ENCODE data around the gene UNCX. TPM values are rescaled to one million over a fixed set of nuclear protein-coding genes. Genes with fewer than 3 reads are reported as not detected.

Gene UNCX
- total RNA-seq, 2 donors from 2014 or later, result 0.13 TPM; not detected in 1

DNA sequence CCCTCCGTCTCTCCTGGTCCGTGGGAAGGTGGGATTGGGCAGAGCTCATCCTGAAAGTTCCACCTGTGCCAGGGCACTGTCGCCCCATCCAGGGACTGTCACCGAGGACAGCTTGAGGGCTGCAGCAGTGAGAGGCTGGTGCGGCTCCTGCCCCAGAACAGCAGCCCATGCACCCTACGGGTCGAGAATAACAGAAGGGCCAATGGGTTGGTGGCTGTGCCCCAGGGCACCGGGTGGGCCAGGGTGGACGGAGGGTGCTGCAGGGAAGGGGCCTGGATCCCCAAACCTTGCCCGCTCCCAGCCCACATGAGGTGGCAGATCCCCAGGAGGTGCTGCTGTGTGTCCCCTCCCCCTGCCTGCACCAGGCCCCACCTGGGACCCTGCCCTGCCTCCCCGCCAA lies 23.9 kb downstream of the UNCX start:
- TF ChIP-seq, protein P1, sequence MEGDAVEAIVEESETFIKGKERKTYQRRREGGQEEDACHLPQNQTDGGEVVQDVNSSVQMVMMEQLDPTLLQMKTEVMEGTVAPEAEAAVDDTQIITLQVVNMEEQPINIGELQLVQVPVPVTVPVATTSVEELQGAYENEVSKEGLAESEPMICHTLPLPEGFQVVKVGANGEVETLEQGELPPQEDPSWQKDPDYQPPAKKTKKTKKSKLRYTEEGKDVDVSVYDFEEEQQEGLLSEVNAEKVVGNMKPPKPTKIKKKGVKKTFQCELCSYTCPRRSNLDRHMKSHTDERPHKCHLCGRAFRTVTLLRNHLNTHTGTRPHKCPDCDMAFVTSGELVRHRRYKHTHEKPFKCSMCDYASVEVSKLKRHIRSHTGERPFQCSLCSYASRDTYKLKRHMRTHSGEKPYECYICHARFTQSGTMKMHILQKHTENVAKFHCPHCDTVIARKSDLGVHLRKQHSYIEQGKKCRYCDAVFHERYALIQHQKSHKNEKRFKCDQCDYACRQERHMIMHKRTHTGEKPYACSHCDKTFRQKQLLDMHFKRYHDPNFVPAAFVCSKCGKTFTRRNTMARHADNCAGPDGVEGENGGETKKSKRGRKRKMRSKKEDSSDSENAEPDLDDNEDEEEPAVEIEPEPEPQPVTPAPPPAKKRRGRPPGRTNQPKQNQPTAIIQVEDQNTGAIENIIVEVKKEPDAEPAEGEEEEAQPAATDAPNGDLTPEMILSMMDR (conservative IDR thresholded peaks at IDR 0.05), result no peak
- Histone ChIP-seq H3K4me3 (ENCODE audit: low read length) (no peak overlapping the region), H3K9ac (ENCODE audit: extremely low read depth, low read length, poor library complexity, severe bottlenecking) (no peak overlapping the region), H3K27ac (ENCODE audit: low read depth, low read length) (no peak overlapping the region), H3K27me3 (ENCODE audit: control insufficient read depth, insufficient read depth, low read length, poor library complexity, severe bottlenecking) (peaks cover 12% of the 10 kb centered on the region), H3K36me3 (ENCODE audit: control insufficient read depth, insufficient read depth, low read length) (no peaks in the 10 kb centered on the region), H3K4me1 (ENCODE audit: control insufficient read depth, insufficient read depth, low read length) (no peaks in the 10 kb centered on the region), H3K9me3 (ENCODE audit: control insufficient read depth, low read length) (no peaks in the 10 kb centered on the region)
- DNase-seq, result no peak
- no peak overlapping the region for H3K27ac Mint-ChIP-seq
- no peaks in the 10 kb centered on the region for H3K9me3 Mint-ChIP-seq
- H3K36me3 Mint-ChIP-seq (ENCODE audit: low read depth), result no peaks in the 10 kb centered on the region
- H3K27me3 Mint-ChIP-seq (ENCODE audit: insufficient read depth), result peaks cover 13% of the 10 kb centered on the region
- H3K4me1 Mint-ChIP-seq, result no peaks in the 10 kb centered on the region
- H3K4me3 Mint-ChIP-seq, result no peak overlapping the region
- whole genome bisulfite sequencing, 2 experiments (ENCODE audit: insufficient coverage in 1 of 2, insufficient read length in 1 of 2), result 89 to 94% methylated on average over 5 to 11 of the region's 11 CpGs

DNA sequence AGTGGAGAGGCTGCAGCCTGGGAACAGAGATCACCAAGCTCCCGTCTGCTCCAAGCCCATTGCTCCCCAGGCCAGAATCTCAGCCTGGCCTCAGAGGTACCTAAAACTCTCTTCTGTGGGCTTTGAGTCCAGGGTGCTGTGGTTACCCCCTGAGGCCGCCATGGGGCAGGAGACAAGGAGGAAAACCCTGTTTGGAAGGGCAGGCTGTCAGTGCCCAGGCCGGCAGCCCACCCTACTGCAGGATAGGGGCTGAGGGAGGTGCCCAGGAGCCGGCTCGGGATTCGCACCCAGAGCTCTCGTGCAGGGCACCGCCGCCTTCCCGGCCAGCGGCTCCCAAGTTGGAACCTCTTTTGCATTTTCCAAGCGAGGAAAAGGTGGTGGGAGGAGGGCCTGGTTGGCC lies 24.5 kb downstream of the UNCX start:
- Histone ChIP-seq H3K9ac (ENCODE audit: extremely low read depth, low read length, poor library complexity, severe bottlenecking) (no peak overlapping the region), H3K27me3 (ENCODE audit: control insufficient read depth, insufficient read depth, low read length, poor library complexity, severe bottlenecking) (peaks cover 6% of the 10 kb centered on the region), H3K9me3 (ENCODE audit: control insufficient read depth, low read length) (no peaks in the 10 kb centered on the region), H3K4me3 (ENCODE audit: low read length) (no peak overlapping the region), H3K27ac (ENCODE audit: low read depth, low read length) (no peak overlapping the region), H3K4me1 (ENCODE audit: control insufficient read depth, insufficient read depth, low read length) (no peaks in the 10 kb centered on the region), H3K36me3 (ENCODE audit: control insufficient read depth, insufficient read depth, low read length) (no peaks in the 10 kb centered on the region)
- no peak overlapping the region for H3K4me3 Mint-ChIP-seq
- no peak for DNase-seq
- peaks cover 11% of the 10 kb centered on the region for H3K27me3 Mint-ChIP-seq (ENCODE audit: insufficient read depth)
- TF ChIP-seq, protein P1 (conservative IDR thresholded peaks at IDR 0.05), result no peak
- WGBS, 2 experiments (ENCODE audit: insufficient coverage in 1 of 2, insufficient read length in 1 of 2), result 70 to 81% methylated on average over 5 to 12 of the region's 12 CpGs
- H3K9me3 Mint-ChIP-seq, result no peaks in the 10 kb centered on the region
- no peaks in the 10 kb centered on the region for H3K36me3 Mint-ChIP-seq (ENCODE audit: low read depth)
- H3K4me1 Mint-ChIP-seq, result no peaks in the 10 kb centered on the region
- no peak overlapping the region for H3K27ac Mint-ChIP-seq

DNA sequence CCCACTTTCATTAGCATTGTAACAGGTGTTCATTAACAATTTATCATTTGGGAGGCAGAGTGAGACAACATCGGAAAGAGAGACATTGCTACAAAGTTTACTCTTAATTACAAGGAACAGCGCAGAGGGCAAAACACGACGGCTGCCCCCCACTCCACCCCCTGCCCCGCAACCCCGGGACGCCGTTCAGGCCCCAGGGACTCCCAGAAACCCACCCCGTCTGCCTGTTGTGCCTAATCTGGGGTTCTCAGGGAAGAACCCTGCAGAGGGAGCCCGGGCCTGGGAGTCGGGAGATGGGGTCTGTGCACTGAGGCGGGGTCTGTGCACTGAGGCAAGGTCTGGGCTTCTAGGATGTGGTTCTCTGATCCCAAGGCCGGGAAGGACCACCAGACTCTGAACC lies 25.2 kb downstream of the UNCX start:
- peaks cover 8% of the 10 kb centered on the region for H3K27me3 Mint-ChIP-seq (ENCODE audit: insufficient read depth)
- WGBS, 2 experiments (ENCODE audit: insufficient coverage in 1 of 2, insufficient read length in 1 of 2), result 80 to 84% methylated on average over 4 to 13 of the region's 13 CpGs

More for the DNA sequence above, 25.2 kb downstream of the UNCX start:
- no peak overlapping the region for H3K4me3 ChIP-seq (ENCODE audit: low read length)
- H3K27ac ChIP-seq (ENCODE audit: low read depth, low read length), result no peak overlapping the region
- H3K36me3 Mint-ChIP-seq (ENCODE audit: low read depth), result no peaks in the 10 kb centered on the region
- no peak for DNase-seq
- TF ChIP-seq, protein P1 (conservative IDR thresholded peaks at IDR 0.05), result no peak
- H3K9me3 Mint-ChIP-seq, result no peaks in the 10 kb centered on the region
- H3K9ac ChIP-seq (ENCODE audit: extremely low read depth, low read length, poor library complexity, severe bottlenecking), result no peak overlapping the region
- H3K27me3 ChIP-seq (ENCODE audit: control insufficient read depth, insufficient read depth, low read length, poor library complexity, severe bottlenecking), result peaks cover 4% of the 10 kb centered on the region
- H3K9me3 ChIP-seq (ENCODE audit: control insufficient read depth, low read length), result no peaks in the 10 kb centered on the region
- no peaks in the 10 kb centered on the region for H3K36me3 ChIP-seq (ENCODE audit: control insufficient read depth, insufficient read depth, low read length)
- H3K4me1 ChIP-seq (ENCODE audit: control insufficient read depth, insufficient read depth, low read length), result no peaks in the 10 kb centered on the region
- H3K4me1 Mint-ChIP-seq, result no peaks in the 10 kb centered on the region
- H3K4me3 Mint-ChIP-seq, result no peak overlapping the region
- H3K27ac Mint-ChIP-seq, result no peak overlapping the region
